RWPE1 (cell line): Measurements from ENCODE around the gene VWA5B1.

Source experiments
- CTCF ChIA-PET: fragments of 350-600 bp; sonication (Branson Sonifier 250); formaldehyde crosslinking; extraction: SDS; loops from one replicate; lab custom pipeline; 2021; lab: Yijun Ruan, JAX
- POLR2A ChIA-PET: fragments of 400-600 bp; formaldehyde crosslinking; extraction: SDS; loops from one replicate; lab custom pipeline; 2020; ENCODE audit warnings: antibody characterized with exemption; ENCODE audit not compliant: low non-redundant PET; lab: Yijun Ruan, JAX
- DNase-seq: peaks from one replicate; pipeline ENCODE4 v3.0.0; 2012; ENCODE audit warnings: low spot score
- H3K27ac ChIP-seq: fragments of 450-650 bp; 2 replicates; pipeline ENCODE4 v1.5.1; 2017
- TF ChIP-seq, protein P1 (sequence below): fragments of 450-650 bp; conservative IDR thresholded peaks from 2 replicates; pipeline ENCODE4 v1.5.1; 2017; ENCODE audit warnings: low read depth, mild to moderate bottlenecking

VWA5B1 gene

DNA sequence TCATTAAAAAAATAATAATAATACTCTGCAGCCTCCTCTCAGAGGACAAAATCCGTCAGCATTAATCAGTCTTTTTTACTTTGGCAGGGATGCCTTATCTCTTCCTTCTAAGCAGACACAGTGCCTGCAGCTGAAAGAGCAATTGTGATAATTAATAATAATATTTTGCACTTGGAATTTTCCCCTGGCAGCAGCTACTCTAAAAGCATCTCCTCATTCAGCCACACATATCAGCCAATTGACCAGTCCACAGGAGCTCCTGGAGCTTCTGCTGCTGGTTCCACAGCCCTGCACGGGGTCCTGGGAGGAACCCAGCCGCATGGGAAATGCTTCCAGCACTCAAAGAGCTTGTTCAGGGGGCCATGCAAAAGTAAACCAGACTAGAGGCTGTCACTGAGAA lies 31.0 kb upstream of the VWA5B1 start:
- TF ChIP-seq, protein P1, sequence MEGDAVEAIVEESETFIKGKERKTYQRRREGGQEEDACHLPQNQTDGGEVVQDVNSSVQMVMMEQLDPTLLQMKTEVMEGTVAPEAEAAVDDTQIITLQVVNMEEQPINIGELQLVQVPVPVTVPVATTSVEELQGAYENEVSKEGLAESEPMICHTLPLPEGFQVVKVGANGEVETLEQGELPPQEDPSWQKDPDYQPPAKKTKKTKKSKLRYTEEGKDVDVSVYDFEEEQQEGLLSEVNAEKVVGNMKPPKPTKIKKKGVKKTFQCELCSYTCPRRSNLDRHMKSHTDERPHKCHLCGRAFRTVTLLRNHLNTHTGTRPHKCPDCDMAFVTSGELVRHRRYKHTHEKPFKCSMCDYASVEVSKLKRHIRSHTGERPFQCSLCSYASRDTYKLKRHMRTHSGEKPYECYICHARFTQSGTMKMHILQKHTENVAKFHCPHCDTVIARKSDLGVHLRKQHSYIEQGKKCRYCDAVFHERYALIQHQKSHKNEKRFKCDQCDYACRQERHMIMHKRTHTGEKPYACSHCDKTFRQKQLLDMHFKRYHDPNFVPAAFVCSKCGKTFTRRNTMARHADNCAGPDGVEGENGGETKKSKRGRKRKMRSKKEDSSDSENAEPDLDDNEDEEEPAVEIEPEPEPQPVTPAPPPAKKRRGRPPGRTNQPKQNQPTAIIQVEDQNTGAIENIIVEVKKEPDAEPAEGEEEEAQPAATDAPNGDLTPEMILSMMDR = no peak
- DNase-seq = no peak
- CTCF ChIA-PET = interaction anchor here (1.1 kb wide), 1 partner anchor 17 kb away, joined by 3 read pairs; no protein-coding TSS in a partner anchor
- H3K27ac ChIP-seq = no peak overlapping the region
- POLR2A ChIA-PET = no interaction called here

DNA sequence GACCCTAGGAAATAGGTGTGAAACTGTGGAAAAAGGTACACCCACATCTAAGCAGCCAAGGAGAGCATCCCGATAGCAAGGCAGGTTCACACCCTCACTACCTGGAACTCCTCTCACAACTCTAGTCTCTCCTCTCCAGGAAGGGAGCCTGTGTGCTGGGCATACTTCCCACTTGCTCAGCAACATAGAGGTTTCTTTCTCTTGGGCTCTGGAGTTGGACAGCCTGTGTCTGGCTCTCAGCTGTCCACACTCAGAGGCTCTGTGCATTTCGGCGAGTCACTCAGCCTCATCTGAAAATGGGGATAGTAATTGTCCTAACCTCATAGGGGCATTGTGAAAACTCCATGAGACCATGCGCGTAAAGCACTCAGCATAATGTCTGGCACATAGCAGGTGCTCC lies 29.6 kb upstream of the VWA5B1 start:
- CTCF ChIA-PET = no interaction called here
- TF ChIP-seq, protein P1 = no peak
- H3K27ac ChIP-seq = no peak overlapping the region
- POLR2A ChIA-PET = no interaction called here
- DNase-seq = no peak

DNA sequence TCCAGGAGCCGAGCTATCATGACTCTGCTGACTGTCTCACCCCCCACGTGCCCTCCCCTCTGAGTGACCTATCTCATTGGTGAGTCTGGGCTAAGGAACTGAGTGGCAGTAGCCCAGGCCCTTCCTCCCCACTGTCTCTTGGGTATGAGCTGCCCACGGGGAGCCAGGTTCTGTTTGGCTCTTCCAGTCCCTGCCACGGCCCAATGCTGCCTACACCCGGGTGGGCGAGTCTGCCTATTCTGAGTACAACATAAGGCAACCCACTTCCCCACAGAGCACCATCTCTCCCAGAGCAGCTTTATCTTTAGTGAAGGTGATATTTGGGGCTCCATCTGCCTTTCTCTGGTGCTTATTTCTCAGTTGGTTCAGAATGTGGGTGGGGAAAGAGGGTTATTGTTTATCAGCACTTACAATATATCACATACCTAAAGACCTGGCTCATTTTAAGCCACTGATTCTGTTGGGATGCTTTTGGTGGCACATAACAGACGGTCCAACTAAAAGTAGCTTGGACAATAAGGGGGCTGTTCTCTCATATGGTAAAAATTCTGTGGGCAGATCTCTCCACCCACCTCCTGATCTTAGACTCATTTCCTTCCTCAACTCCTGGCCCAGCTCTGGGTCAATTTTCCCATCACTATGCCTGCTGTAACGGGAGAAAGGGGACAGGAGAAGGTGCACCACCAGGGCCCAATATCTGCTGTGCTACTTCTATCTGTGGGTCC lies 27.7 kb upstream of the VWA5B1 start:
- ChIA-PET POLR2A (no interaction called here), CTCF (no interaction called here)
- TF ChIP-seq, protein P1 = no peak
- no peak for DNase-seq
- no peak overlapping the region for H3K27ac ChIP-seq

DNA sequence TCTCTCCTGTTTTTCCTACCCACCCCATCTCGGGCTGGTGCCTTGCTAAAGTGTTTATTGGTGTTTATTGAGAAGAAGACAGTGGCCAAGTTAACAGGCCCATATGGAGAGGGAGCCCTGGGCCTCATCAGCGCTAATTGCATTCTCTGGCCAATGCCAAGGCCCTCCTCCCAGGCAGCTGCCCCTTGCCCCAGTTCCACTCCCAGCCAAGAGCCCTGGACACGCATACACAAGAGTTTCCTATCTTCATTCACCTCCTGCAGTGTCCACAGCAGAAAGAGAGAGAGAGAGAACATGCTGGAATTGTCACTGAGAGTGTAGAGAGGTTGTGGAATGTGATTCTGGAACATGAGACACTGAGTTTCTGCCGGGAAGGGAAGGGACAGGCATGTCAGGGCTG lies 25.4 kb upstream of the VWA5B1 start:
- no peak for DNase-seq
- CTCF ChIA-PET = interaction anchor here (0.6 kb wide), 1 partner anchor 716 kb away, joined by 4 read pairs; no protein-coding TSS in a partner anchor
- H3K27ac ChIP-seq = no peak overlapping the region
- POLR2A ChIA-PET = no interaction called here
- TF ChIP-seq, protein P1 = no peak

DNA sequence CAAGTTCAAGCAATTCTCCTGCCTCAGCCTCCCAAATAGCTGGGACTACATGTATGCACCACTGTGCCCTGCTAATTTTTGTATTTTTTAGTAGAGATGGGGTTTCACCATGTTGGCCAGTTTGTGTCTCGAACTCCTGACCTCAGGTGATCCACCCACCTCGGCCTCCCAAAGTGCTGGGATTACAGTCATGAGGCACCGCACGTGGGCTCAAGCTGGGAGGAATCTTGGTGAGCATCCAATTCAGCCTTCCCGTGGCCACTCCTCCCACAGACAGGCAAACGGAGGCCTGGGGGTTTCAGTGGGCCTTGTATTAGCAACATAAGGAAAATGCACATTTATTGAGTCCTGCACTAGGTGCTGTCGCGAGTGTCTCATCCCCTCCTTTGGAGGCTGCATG lies 24.5 kb upstream of the VWA5B1 start:
- no peak for DNase-seq
- no peak overlapping the region for H3K27ac ChIP-seq
- CTCF ChIA-PET = interaction anchor here (0.6 kb wide), 1 partner anchor 219 kb away, joined by 4 read pairs; no protein-coding TSS in a partner anchor
- TF ChIP-seq, protein P1 = no peak
- POLR2A ChIA-PET = no interaction called here

DNA sequence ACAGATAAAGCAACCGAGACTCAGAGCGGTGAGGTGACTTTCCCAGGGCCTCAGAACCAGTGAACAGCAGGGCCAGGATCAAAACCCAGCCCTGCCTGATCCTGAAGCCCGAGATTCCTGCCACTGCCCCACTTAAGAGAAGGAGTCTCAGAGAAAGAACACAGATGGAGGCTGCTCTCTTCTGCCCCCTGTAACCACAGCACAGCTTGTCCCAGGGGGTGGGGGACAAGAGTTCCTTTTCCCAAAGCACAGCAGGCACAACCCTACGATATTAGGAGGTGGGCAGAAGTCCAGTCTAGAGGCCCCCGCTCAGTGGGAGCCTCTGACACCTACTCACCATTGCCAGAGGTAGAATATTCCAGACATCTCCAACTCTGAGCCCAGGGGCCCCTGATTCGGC lies 24.0 kb upstream of the VWA5B1 start:
- H3K27ac ChIP-seq = no peak overlapping the region
- POLR2A ChIA-PET = no interaction called here
- CTCF ChIA-PET = interaction anchor here (0.6 kb wide), 1 partner anchor 218 kb away, joined by 4 read pairs; no protein-coding TSS in a partner anchor
- DNase-seq = no peak
- TF ChIP-seq, protein P1 = no peak
